ENCODE results near the gene CCL13.

CCL13 gene

GRCh38 chr17:34386697-34387550 lies 30.6 kb downstream of the CCL13 start:
- no peak for TF ChIP-seq CTCF (conservative IDR thresholded peaks at IDR 0.05; ENCODE audit: low read depth, low read length)
- DNase-seq (ENCODE audit: low read depth) = no peak
- no peak overlapping the region for H3K4me3 ChIP-seq (ENCODE audit: low read depth, low read length)

- no peak for DNase-seq (ENCODE audit: low read depth)
- no peak overlapping the region for H3K4me3 ChIP-seq (ENCODE audit: low read depth, low read length)
- TF ChIP-seq CTCF (conservative IDR thresholded peaks at IDR 0.05; ENCODE audit: low read depth, low read length) = no peak
Observed at GRCh38 chr17:34387566-34387965, 31.3 kb downstream of the CCL13 start.

- H3K4me3 ChIP-seq (ENCODE audit: low read depth, low read length) = no peak overlapping the region
- DNase-seq (ENCODE audit: low read depth) = no peak
- no peak for TF ChIP-seq CTCF (conservative IDR thresholded peaks at IDR 0.05; ENCODE audit: low read depth, low read length)
Observed at GRCh38 chr17:34389126-34389750, 33.0 kb downstream of the CCL13 start.

- DNase-seq (ENCODE audit: low read depth) = no peak
- H3K4me3 ChIP-seq (ENCODE audit: low read depth, low read length) = no peak overlapping the region
- no peak for TF ChIP-seq CTCF (conservative IDR thresholded peaks at IDR 0.05; ENCODE audit: low read depth, low read length)
Observed at GRCh38 chr17:34390649-34391048, 34.4 kb downstream of the CCL13 start.

GRCh38 chr17:34391241-34391640 lies 35.0 kb downstream of the CCL13 start:
- H3K4me3 ChIP-seq (ENCODE audit: low read depth, low read length) = no peak overlapping the region
- no peak for TF ChIP-seq CTCF (conservative IDR thresholded peaks at IDR 0.05; ENCODE audit: low read depth, low read length)
- DNase-seq (ENCODE audit: low read depth) = no peak

- DNase-seq (ENCODE audit: low read depth) = no peak
- no peak for TF ChIP-seq CTCF (conservative IDR thresholded peaks at IDR 0.05; ENCODE audit: low read depth, low read length)
- H3K4me3 ChIP-seq (ENCODE audit: low read depth, low read length) = no peak overlapping the region
Observed at GRCh38 chr17:34393401-34393800, 37.1 kb downstream of the CCL13 start.

Data from choroid plexus epithelial cell (primary cell).